HEK293 (cell line): ENCODE data around the gene CCDC51.

Experiments used
- CTCF ChIA-PET: fragments of 350-600 bp; formaldehyde crosslinking; extraction: SDS; loops from one replicate; lab custom pipeline; 2021; ENCODE audit warnings: antibody characterized with exemption; lab: Yijun Ruan, JAX
- POLR2A ChIA-PET: fragments of 300-600 bp; formaldehyde crosslinking; extraction: SDS; loops from one replicate; lab custom pipeline; 2020; ENCODE audit warnings: antibody characterized with exemption, inconsistent platforms; lab: Yijun Ruan, JAX
- H3K27ac ChIP-seq: fragments of 200-500 bp; sonication (Bioruptor generic); 2 replicates; pipeline ENCODE4 v1.5.1; 2014; ENCODE audit warnings: low read depth, low read length, control low read depth, inconsistent platforms; ENCODE audit errors: extremely low read depth
- H3K36me3 ChIP-seq, 2 experiments: fragments of 200-500 bp in 1 of 2; sonication (Bioruptor generic) in 1 of 2; 1 replicate in 1 of 2; 2 replicates in 1 of 2; pipeline ENCODE4 v1.5.1; 2014 to 2017; ENCODE audit warnings: inconsistent platforms in 2 of 2, low read length in 2 of 2; ENCODE audit not compliant: control insufficient read depth in 2 of 2, insufficient read depth in 1 of 2
- H3K4me1 ChIP-seq: fragments of 200-500 bp; sonication (Bioruptor generic); 2 replicates; pipeline ENCODE4 v1.5.1; 2014; ENCODE audit warnings: mild to moderate bottlenecking, low read length, inconsistent platforms; ENCODE audit not compliant: control insufficient read depth, insufficient read depth
- H3K4me3 ChIP-seq: 2 replicates; pipeline ENCODE4 v1.5.1; 2011; ENCODE audit warnings: low read depth, mild to moderate bottlenecking, control low read depth, low read length, moderate library complexity
- H3K9me3 ChIP-seq: fragments of 200-500 bp; sonication (Bioruptor generic); 2 replicates; pipeline ENCODE4 v1.5.1; 2014; ENCODE audit warnings: low read depth, low read length, inconsistent platforms; ENCODE audit not compliant: control insufficient read depth, insufficient read depth
- GLIS1 ChIP-seq: fragments of 450-650 bp; formaldehyde crosslinking; IDR thresholded peaks from 2 replicates; pipeline ENCODE4 v1.5.1; 2016; ENCODE audit warnings: missing biosample characterization, missing genetic modification characterization
- PATZ1 ChIP-seq: fragments of 450-650 bp; formaldehyde crosslinking; IDR thresholded peaks from 2 replicates; pipeline ENCODE4 v1.5.1; 2016; ENCODE audit warnings: missing biosample characterization, missing genetic modification characterization
- PRDM10 ChIP-seq: fragments of 450-650 bp; formaldehyde crosslinking; IDR thresholded peaks from 2 replicates; pipeline ENCODE4 v1.5.1; 2016; ENCODE audit warnings: missing biosample characterization, missing genetic modification characterization
- SP7 ChIP-seq: fragments of 450-650 bp; formaldehyde crosslinking; IDR thresholded peaks from 2 replicates; pipeline ENCODE4 v1.5.1; 2016; ENCODE audit warnings: missing biosample characterization, missing genetic modification characterization
- ZIC2 ChIP-seq: fragments of 450-650 bp; formaldehyde crosslinking; IDR thresholded peaks from 2 replicates; pipeline ENCODE4 v1.5.1; 2016; ENCODE audit warnings: missing biosample characterization, missing genetic modification characterization
- ZNF157 ChIP-seq: fragments of 450-650 bp; formaldehyde crosslinking; IDR thresholded peaks from 2 replicates; pipeline ENCODE4 v1.5.1; 2016; ENCODE audit warnings: missing biosample characterization, missing genetic modification characterization
- ZNF266 ChIP-seq: fragments of 450-650 bp; formaldehyde crosslinking; IDR thresholded peaks from 2 replicates; pipeline ENCODE4 v1.5.1; 2016; ENCODE audit warnings: missing biosample characterization, missing genetic modification characterization, low read depth
- ZNF335 ChIP-seq: fragments of 450-650 bp; formaldehyde crosslinking; conservative IDR thresholded peaks from 2 replicates; pipeline ENCODE4 v1.5.1; 2016; ENCODE audit warnings: missing biosample characterization, missing genetic modification characterization
- ZNF37A ChIP-seq: fragments of 450-650 bp; IDR thresholded peaks from 2 replicates; pipeline ENCODE4 v1.5.1; 2018; ENCODE audit warnings: missing biosample characterization, missing genetic modification characterization
- ZNF488 ChIP-seq: fragments of 450-650 bp; formaldehyde crosslinking; IDR thresholded peaks from 2 replicates; pipeline ENCODE4 v1.5.1; 2016; ENCODE audit warnings: missing biosample characterization, missing genetic modification characterization
- ZNF747 ChIP-seq: fragments of 450-650 bp; formaldehyde crosslinking; IDR thresholded peaks from 2 replicates; pipeline ENCODE4 v1.5.1; 2016; ENCODE audit warnings: missing biosample characterization, missing genetic modification characterization
- ZSCAN5A ChIP-seq: fragments of 450-650 bp; formaldehyde crosslinking; IDR thresholded peaks from 2 replicates; pipeline ENCODE4 v1.5.1; 2016; ENCODE audit warnings: missing biosample characterization, missing genetic modification characterization
- TF ChIP-seq, protein P1 (sequence below): fragments of 450-650 bp; formaldehyde crosslinking; IDR thresholded peaks from 2 replicates; pipeline ENCODE4 v1.5.1; 2017; ENCODE audit warnings: missing biosample characterization, missing genetic modification characterization

The CCDC51 gene

DNA sequence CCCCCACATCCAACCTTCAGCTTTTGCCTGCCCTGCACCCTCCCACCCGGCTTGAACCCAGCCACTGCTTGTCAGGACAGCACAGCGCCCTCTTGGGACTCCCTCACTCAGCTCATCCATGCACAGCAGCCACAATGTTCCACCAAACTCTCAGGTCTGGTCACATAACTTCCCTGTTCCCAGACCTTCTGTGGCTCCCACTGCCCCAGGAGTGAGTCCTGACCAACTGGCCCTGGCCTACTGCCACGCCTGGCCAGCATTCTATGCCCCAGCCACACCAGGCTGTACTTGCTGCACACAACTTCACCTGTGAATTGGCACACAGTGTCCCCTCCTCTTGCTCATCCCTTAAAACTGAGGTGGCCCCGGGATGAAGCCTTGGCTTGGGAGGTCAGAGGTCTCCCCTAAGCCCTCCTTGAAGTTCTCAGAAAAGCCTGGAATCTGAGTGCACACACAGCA lies 31.1 kb downstream of the CCDC51 start (continued):
- TF ChIP-seq PATZ1 (tag by site-specific recombination) (no peak), ZSCAN5A (tag by site-specific recombination) (no peak), ZNF747 (tag by site-specific recombination) (no peak), ZNF157 (no peak)
- TF ChIP-seq, protein P1, sequence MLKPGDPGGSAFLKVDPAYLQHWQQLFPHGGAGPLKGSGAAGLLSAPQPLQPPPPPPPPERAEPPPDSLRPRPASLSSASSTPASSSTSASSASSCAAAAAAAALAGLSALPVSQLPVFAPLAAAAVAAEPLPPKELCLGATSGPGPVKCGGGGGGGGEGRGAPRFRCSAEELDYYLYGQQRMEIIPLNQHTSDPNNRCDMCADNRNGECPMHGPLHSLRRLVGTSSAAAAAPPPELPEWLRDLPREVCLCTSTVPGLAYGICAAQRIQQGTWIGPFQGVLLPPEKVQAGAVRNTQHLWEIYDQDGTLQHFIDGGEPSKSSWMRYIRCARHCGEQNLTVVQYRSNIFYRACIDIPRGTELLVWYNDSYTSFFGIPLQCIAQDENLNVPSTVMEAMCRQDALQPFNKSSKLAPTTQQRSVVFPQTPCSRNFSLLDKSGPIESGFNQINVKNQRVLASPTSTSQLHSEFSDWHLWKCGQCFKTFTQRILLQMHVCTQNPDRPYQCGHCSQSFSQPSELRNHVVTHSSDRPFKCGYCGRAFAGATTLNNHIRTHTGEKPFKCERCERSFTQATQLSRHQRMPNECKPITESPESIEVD (tag by site-specific recombination): no peak

DNA sequence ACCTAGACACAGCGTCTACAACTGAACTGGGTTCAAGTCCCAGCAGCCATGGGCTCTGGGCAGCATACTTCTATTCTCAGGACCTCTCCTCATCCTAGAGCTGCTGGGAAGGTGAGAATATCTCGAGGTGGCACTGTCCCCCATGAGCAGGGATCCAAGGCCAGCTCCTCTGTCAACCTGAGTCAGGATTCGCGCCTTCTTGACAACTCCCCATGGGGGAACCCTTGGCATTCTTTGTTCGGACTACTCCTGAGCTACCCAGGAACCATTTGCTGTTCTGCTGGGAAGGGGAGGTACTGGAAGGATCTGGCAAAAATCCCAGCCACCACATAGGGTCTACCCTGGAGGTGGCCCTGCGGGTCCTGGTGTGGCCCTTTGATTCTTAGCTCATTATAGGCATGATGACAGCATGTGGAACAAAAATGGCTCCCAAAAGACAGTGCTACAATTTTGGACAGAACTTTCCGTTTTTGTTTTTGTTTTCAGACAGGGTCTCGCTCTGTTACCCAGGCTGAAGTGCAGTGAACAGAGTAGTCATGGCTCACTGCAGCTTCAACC lies 32.3 kb downstream of the CCDC51 start:
- CTCF ChIA-PET: interaction anchor here (1.5 to 5.1 kb wide), 2 partner anchors 25 to 29 kb away, joined by 4 to 28 read pairs; no protein-coding TSS in a partner anchor
- Histone ChIP-seq H3K4me1 (no peaks in the 10 kb centered on the region), H3K9me3 (no peaks in the 10 kb centered on the region)
- TF ChIP-seq GLIS1 (peak; percentile 26; the same call in 1 of the 2 replicates), ZNF266 (tag by site-specific recombination) (no peak), ZNF37A (tag by site-specific recombination) (no peak), SP7 (tag by site-specific recombination) (no peak), ZNF335 (tag by site-specific recombination) (0 out of 2 replicates have a peak, but pooled peaks have one; percentile 20), ZIC2 (tag by site-specific recombination) (peak; percentile 82)
- TF ChIP-seq, all 188 proteins: peak for 3
- peaks cover 0 to 74% of the 10 kb centered on the region in 2 experiments; a peak in 1 of 3 replicates for H3K36me3 ChIP-seq
- no peak overlapping the region for H3K4me3 ChIP-seq
- POLR2A ChIA-PET: no interaction called here
- no peak overlapping the region for H3K27ac ChIP-seq

GRCh38 chr3:48406443-48407431 lies 33.2 kb downstream of the CCDC51 start:
- Histone ChIP-seq H3K9me3 (no peaks in the 10 kb centered on the region), H3K4me3 (no peak overlapping the region), H3K36me3 (peaks cover 0 to 66% of the 10 kb centered on the region in 2 experiments; a peak in 1 of 3 replicates), H3K4me1 (no peaks in the 10 kb centered on the region), H3K27ac (no peak overlapping the region)
- TF ChIP-seq PRDM10 (tag by site-specific recombination) (peak; percentile 42; the same call in 1 of the 2 replicates), ZNF488 (no peak)
- POLR2A ChIA-PET: no interaction called here
- CTCF ChIA-PET: interaction anchor here (0.5 to 5.1 kb wide), 5 partner anchors 11 to 212 kb away, joined by 3 to 28 read pairs (median 3); no protein-coding TSS in a partner anchor
